ENCODE data around the gene PPFIA1. TPM values are rescaled to one million over a fixed set of nuclear protein-coding genes. Genes with fewer than 3 reads are reported as not detected.

PPFIA1 gene
- total and polyA plus RNA-seq, 10 of the 15 experiments (the other 5 are each of a cell fraction or from before 2014, with no cell fraction given): 5.2 to 26.2 (median 15.8) TPM

DNA sequence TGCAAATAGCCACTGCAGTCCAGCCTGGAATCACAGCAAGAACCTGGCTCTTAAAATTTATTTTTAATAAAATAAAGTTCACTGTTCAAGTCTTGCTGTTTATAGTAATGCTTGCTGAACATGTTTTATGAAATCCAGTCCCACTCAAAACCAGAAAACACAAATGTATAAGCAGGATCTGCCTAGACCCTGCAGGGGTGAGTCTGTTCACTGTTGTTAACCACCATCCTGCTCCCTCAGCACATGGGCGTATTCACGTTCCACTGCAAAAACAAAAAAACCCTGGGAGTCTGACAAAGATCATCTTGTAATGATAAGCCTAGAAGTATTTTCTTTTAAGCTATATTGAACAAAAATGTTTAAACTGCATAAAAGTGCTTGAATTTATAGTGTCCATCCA lies 82.8 kb downstream of the PPFIA1 start (continued):
- TF ChIP-seq, protein P1, sequence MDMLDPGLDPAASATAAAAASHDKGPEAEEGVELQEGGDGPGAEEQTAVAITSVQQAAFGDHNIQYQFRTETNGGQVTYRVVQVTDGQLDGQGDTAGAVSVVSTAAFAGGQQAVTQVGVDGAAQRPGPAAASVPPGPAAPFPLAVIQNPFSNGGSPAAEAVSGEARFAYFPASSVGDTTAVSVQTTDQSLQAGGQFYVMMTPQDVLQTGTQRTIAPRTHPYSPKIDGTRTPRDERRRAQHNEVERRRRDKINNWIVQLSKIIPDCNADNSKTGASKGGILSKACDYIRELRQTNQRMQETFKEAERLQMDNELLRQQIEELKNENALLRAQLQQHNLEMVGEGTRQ (IDR thresholded peaks at IDR 0.05; ENCODE audit: borderline replicate concordance, low read depth, low read length): no peak

DNA sequence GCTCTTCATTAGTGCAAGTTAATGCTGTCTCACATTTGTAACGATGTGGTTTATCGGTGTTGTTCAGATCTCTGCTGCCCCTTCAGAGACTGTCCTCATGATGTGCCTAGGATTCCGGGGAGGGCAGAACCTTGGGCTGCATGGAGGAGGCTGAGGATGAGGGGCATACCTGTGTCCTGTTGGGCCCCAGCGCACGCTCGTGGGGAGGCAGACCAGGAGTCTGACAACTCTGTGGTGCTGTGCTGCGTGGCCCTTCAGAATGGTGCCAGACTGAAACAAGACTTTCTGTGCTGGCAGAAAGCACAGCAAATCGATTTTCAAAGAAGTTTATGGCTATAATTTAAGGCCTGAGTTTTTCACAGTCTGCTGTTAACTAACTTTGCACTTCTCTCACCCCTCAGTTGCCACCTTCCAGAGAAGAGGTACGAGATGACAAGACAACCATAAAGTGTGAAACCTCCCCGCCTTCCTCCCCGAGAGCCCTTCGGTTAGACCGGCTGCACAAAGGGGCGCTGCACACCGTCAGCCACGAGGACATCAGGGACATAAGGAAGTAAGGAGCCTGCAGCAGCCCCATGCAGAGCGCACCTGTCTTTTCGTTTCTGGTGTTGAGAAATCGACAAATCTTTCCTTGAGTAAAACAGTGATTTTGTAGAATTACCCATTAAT lies 83.5 kb downstream of the PPFIA1 start:
- no peaks in the 10 kb centered on the region for H3K9me3 ChIP-seq (replicated peaks; ENCODE audit: control insufficient read depth, insufficient read depth, low read length)
- WGBS (ENCODE audit: insufficient coverage, insufficient replicate concordance, low lambda C conversion rate, missing lambda C conversion rate): 96% methylated on average over 19 of the region's 19 CpGs
- TF ChIP-seq, protein P2, sequence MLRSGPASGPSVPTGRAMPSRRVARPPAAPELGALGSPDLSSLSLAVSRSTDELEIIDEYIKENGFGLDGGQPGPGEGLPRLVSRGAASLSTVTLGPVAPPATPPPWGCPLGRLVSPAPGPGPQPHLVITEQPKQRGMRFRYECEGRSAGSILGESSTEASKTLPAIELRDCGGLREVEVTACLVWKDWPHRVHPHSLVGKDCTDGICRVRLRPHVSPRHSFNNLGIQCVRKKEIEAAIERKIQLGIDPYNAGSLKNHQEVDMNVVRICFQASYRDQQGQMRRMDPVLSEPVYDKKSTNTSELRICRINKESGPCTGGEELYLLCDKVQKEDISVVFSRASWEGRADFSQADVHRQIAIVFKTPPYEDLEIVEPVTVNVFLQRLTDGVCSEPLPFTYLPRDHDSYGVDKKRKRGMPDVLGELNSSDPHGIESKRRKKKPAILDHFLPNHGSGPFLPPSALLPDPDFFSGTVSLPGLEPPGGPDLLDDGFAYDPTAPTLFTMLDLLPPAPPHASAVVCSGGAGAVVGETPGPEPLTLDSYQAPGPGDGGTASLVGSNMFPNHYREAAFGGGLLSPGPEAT (IDR thresholded peaks at IDR 0.05; ENCODE audit: low read depth): no peak
- TF ChIP-seq BMI1 (IDR thresholded peaks at IDR 0.05; ENCODE audit: borderline replicate concordance) (no peak), HDGF (IDR thresholded peaks at IDR 0.05) (no peak), HCFC1 (IDR thresholded peaks at IDR 0.05; ENCODE audit: low read length) (no peak)
- TF ChIP-seq, protein P3, sequence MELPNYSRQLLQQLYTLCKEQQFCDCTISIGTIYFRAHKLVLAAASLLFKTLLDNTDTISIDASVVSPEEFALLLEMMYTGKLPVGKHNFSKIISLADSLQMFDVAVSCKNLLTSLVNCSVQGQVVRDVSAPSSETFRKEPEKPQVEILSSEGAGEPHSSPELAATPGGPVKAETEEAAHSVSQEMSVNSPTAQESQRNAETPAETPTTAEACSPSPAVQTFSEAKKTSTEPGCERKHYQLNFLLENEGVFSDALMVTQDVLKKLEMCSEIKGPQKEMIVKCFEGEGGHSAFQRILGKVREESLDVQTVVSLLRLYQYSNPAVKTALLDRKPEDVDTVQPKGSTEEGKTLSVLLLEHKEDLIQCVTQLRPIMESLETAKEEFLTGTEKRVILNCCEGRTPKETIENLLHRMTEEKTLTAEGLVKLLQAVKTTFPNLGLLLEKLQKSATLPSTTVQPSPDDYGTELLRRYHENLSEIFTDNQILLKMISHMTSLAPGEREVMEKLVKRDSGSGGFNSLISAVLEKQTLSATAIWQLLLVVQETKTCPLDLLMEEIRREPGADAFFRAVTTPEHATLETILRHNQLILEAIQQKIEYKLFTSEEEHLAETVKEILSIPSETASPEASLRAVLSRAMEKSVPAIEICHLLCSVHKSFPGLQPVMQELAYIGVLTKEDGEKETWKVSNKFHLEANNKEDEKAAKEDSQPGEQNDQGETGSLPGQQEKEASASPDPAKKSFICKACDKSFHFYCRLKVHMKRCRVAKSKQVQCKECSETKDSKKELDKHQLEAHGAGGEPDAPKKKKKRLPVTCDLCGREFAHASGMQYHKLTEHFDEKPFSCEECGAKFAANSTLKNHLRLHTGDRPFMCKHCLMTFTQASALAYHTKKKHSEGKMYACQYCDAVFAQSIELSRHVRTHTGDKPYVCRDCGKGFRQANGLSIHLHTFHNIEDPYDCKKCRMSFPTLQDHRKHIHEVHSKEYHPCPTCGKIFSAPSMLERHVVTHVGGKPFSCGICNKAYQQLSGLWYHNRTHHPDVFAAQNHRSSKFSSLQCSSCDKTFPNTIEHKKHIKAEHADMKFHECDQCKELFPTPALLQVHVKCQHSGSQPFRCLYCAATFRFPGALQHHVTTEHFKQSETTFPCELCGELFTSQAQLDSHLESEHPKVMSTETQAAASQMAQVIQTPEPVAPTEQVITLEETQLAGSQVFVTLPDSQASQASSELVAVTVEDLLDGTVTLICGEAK (IDR thresholded peaks at IDR 0.05; ENCODE audit: borderline replicate concordance): no peak
- TF ChIP-seq, protein P4, sequence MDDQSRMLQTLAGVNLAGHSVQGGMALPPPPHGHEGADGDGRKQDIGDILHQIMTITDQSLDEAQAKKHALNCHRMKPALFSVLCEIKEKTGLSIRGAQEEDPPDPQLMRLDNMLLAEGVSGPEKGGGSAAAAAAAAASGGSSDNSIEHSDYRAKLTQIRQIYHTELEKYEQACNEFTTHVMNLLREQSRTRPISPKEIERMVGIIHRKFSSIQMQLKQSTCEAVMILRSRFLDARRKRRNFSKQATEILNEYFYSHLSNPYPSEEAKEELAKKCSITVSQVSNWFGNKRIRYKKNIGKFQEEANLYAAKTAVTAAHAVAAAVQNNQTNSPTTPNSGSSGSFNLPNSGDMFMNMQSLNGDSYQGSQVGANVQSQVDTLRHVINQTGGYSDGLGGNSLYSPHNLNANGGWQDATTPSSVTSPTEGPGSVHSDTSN (IDR thresholded peaks at IDR 0.05; ENCODE audit: insufficient replicate concordance, low read depth, low read length): no peak
- intact Hi-C loops (cut with micrococcal nuclease; ENCODE audit: unreplicated experiment): no loop called here
- peaks cover 8 to 24% of the 10 kb centered on the region in 2 experiments for H3K36me3 ChIP-seq (ENCODE audit: control insufficient read depth in 2 of 2, insufficient read depth in 2 of 2, low read length in 1 of 2)
- RAD21 ChIA-PET (ENCODE audit: unreplicated experiment): no interaction called here
- BruUV-seq (replicated peaks): no TSS peak
- H3K4me3 ChIP-seq: no peak overlapping the region
- no peak overlapping the region for H3K27ac ChIP-seq (ENCODE audit: control insufficient read depth, insufficient read depth)
- FAIRE-seq (no peak), DNase-seq (ENCODE audit: low read depth, low spot score) (no peak), ATAC-seq (no peak)
- POLR2A ChIA-PET: no interaction called here
- H3K4me2 ChIP-seq (ENCODE audit: control insufficient read depth, insufficient read depth): no peak overlapping the region
- H3K4me1 ChIP-seq (ENCODE audit: control insufficient read depth, insufficient read depth, low read length): no peaks in the 10 kb centered on the region
- H4K20me1 ChIP-seq (ENCODE audit: control insufficient read depth, insufficient read depth): no peaks in the 10 kb centered on the region
- H2AFZ ChIP-seq (ENCODE audit: control insufficient read depth, low read depth, low read length): no peak overlapping the region
- in situ Hi-C loops (cut with MboI): no loop called here
- CTCF ChIA-PET: no interaction called here
- H3K79me2 ChIP-seq (ENCODE audit: control insufficient read depth, insufficient read depth, low read length): no peaks in the 10 kb centered on the region
- SMC1A ChIA-PET (ENCODE audit: uncharacterized antibody, unreplicated experiment): no interaction called here
- no peaks in the 10 kb centered on the region for H3K27me3 ChIP-seq (replicated peaks in 1 of 2; ENCODE audit: control insufficient read depth in 2 of 2, insufficient read depth in 2 of 2, low read length in 1 of 2)
- no peak overlapping the region for H3K9ac ChIP-seq (ENCODE audit: control insufficient read depth, insufficient read depth, low read length)

Data from GM12878 (cell line).